Neural progenitor cell (in vitro differentiated cells): ENCODE results near the gene SLC17A8.

Source experiments
- EZH2 ChIP-seq: fragments of 200-600 bp; sonication (generic); IDR thresholded peaks from 2 replicates; pipeline ENCODE4 v1.6.1; 2017; ENCODE audit warnings: antibody characterized with exemption, mild to moderate bottlenecking, moderate library complexity
- TF ChIP-seq, protein P1 (sequence below): fragments of 200-600 bp; sonication (generic); IDR thresholded peaks from 2 replicates; pipeline ENCODE4 v1.5.1; 2017; ENCODE audit warnings: antibody characterized with exemption, mild to moderate bottlenecking

- TF ChIP-seq, protein P1, sequence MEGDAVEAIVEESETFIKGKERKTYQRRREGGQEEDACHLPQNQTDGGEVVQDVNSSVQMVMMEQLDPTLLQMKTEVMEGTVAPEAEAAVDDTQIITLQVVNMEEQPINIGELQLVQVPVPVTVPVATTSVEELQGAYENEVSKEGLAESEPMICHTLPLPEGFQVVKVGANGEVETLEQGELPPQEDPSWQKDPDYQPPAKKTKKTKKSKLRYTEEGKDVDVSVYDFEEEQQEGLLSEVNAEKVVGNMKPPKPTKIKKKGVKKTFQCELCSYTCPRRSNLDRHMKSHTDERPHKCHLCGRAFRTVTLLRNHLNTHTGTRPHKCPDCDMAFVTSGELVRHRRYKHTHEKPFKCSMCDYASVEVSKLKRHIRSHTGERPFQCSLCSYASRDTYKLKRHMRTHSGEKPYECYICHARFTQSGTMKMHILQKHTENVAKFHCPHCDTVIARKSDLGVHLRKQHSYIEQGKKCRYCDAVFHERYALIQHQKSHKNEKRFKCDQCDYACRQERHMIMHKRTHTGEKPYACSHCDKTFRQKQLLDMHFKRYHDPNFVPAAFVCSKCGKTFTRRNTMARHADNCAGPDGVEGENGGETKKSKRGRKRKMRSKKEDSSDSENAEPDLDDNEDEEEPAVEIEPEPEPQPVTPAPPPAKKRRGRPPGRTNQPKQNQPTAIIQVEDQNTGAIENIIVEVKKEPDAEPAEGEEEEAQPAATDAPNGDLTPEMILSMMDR: no peak
- TF ChIP-seq EZH2: no peak
Observed at GRCh38 chr12:100433701-100434100, 76.8 kb downstream of the SLC17A8 start.
